OCI-LY1 (cell line): Measurements from ENCODE around the gene GP1BB.

Source experiments
- EZH2 ChIP-seq: fragments of 200-600 bp; sonication (generic), shearing (Covaris generic); IDR thresholded peaks from 2 replicates; pipeline ENCODE4 v1.8.0; 2017; ENCODE audit warnings: borderline replicate concordance, mixed run types, mild to moderate bottlenecking, antibody characterized with exemption, low read length, moderate library complexity, mixed read lengths
- TF ChIP-seq, protein P1 (sequence below): fragments of 200-600 bp; sonication (generic), shearing (Covaris generic); IDR thresholded peaks from 2 replicates; pipeline ENCODE4 v1.5.1; 2017; ENCODE audit warnings: mild to moderate bottlenecking, antibody characterized with exemption, low read length, moderate library complexity, mixed read lengths

DNA sequence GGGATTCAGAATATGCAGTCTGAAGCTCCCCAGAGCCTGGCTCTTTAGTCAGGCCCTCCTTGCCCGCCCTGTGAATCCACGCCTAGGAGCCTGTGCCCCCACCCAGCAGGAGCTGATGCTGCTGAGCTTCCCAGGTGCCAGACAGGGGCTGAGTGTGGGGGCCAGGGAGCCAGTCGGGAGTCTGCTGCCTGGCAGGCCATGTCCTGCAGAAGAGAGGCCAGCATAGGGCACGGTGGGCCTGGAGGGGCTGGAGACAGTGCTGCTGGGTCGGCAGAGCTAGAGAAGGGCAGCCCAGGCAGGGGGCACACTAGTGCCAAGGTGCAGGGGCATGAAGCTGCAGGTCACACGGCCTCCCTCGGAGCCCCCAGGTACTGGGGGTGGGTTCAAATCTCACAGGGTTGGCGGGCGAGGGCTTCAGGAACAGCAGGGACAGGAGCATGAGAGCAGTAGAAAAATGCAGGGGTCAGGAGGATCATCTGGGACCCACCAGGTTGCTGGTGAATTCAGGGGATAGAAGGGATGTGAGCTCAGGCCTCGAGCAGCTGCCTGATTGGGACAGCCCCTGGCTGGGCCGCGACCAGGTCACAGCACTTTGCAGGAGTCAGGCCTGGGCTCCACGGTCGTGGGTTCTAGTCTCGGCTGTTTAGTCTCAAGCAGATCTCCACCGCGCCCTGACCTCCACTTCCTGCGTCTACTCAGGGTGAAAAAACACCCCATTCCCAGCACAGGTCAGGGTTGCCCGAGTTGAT is 13.1 kb upstream of the GP1BB start:
- TF ChIP-seq, protein P1, sequence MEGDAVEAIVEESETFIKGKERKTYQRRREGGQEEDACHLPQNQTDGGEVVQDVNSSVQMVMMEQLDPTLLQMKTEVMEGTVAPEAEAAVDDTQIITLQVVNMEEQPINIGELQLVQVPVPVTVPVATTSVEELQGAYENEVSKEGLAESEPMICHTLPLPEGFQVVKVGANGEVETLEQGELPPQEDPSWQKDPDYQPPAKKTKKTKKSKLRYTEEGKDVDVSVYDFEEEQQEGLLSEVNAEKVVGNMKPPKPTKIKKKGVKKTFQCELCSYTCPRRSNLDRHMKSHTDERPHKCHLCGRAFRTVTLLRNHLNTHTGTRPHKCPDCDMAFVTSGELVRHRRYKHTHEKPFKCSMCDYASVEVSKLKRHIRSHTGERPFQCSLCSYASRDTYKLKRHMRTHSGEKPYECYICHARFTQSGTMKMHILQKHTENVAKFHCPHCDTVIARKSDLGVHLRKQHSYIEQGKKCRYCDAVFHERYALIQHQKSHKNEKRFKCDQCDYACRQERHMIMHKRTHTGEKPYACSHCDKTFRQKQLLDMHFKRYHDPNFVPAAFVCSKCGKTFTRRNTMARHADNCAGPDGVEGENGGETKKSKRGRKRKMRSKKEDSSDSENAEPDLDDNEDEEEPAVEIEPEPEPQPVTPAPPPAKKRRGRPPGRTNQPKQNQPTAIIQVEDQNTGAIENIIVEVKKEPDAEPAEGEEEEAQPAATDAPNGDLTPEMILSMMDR: no peak
- no peak for TF ChIP-seq EZH2
